Mesendoderm (in vitro differentiated cells): ENCODE measurements around the gene DMBX1.

ENCODE experiments used
- DNase-seq: peaks from one replicate; pipeline ENCODE4 v3.0.0; 2013
- H2AK5ac ChIP-seq: 2 replicates; pipeline ENCODE4 v1.6.1; 2013; ENCODE audit warnings: low read length, inconsistent platforms
- H2BK120ac ChIP-seq: 2 replicates; pipeline ENCODE4 v1.6.1; 2013; ENCODE audit warnings: low read depth, mild to moderate bottlenecking, low read length, moderate library complexity, mixed read lengths
- H2BK15ac ChIP-seq: replicated peaks from 2 replicates; pipeline ENCODE4 v1.6.1; 2013; ENCODE audit warnings: low read depth, mild to moderate bottlenecking, moderate library complexity
- H2BK5ac ChIP-seq: 2 replicates; pipeline ENCODE4 v1.6.1; 2013; ENCODE audit warnings: low read length, inconsistent platforms
- H3K18ac ChIP-seq: 2 replicates; pipeline ENCODE4 v1.6.1; 2013; ENCODE audit warnings: mild to moderate bottlenecking, low read length, mixed read lengths
- H3K23ac ChIP-seq: one replicate; pipeline ENCODE4 v1.6.1; 2013; ENCODE audit warnings: low read length
- H3K27ac ChIP-seq: 2 replicates; pipeline ENCODE4 v1.5.1; 2013; ENCODE audit warnings: low read depth, mild to moderate bottlenecking, inconsistent platforms, low read length, moderate library complexity
- H3K27me3 ChIP-seq: 2 replicates; pipeline ENCODE4 v1.6.1; 2013; ENCODE audit warnings: low read length, control low read depth, mild to moderate bottlenecking, inconsistent platforms; ENCODE audit not compliant: insufficient read depth, poor library complexity
- H3K36me3 ChIP-seq: 2 replicates; pipeline ENCODE4 v1.6.1; 2013; ENCODE audit warnings: low read length, inconsistent platforms; ENCODE audit not compliant: control insufficient read depth, insufficient read depth
- H3K4ac ChIP-seq: one replicate; pipeline ENCODE4 v1.6.1; 2013; ENCODE audit warnings: low read depth, mild to moderate bottlenecking, low read length, moderate library complexity
- H3K4me1 ChIP-seq: 2 replicates; pipeline ENCODE4 v1.6.1; 2013; ENCODE audit warnings: low read depth, low read length, inconsistent platforms; ENCODE audit not compliant: control insufficient read depth
- H3K4me2 ChIP-seq: 2 replicates; pipeline ENCODE4 v1.6.1; 2013; ENCODE audit warnings: low read length
- H3K4me3 ChIP-seq: 2 replicates; pipeline ENCODE4 v1.5.1; 2013; ENCODE audit warnings: mild to moderate bottlenecking, low read length
- H3K56ac ChIP-seq: one replicate; pipeline ENCODE4 v1.6.1; 2013; ENCODE audit warnings: low read length
- H3K79me1 ChIP-seq: 2 replicates; pipeline ENCODE4 v1.6.1; 2013; ENCODE audit warnings: low read length, inconsistent platforms
- H3K79me2 ChIP-seq: 2 replicates; pipeline ENCODE4 v1.6.1; 2013; ENCODE audit warnings: mild to moderate bottlenecking, low read length; ENCODE audit not compliant: control insufficient read depth, insufficient read depth
- H3K9ac ChIP-seq: 2 replicates; pipeline ENCODE4 v1.6.1; 2013; ENCODE audit warnings: low read length, inconsistent platforms
- H4K5ac ChIP-seq: one replicate; pipeline ENCODE4 v1.6.1; 2013; ENCODE audit warnings: low read length
- H4K8ac ChIP-seq: one replicate; pipeline ENCODE4 v1.6.1; 2013; ENCODE audit warnings: low read depth, mild to moderate bottlenecking, control low read depth, low read length, moderate library complexity
- WGBS: extraction: QIAGEN DNeasy Blood & Tissue Kit; methylation state at CpG from one replicate; pipeline ENCODE4 v1.1.7; 2013; ENCODE audit warnings: low lambda C conversion rate, missing lambda C conversion rate; ENCODE audit not compliant: insufficient coverage; ENCODE audit errors: extremely low coverage; 5-methylcytosine and 5-hydroxymethylcytosine counted together

The DMBX1 gene

GRCh38 chr1:46487818-46488218, 1.8 kb upstream of the DMBX1 start:
- Histone ChIP-seq H3K4me3 (no peak overlapping the region), H2BK15ac (no peak overlapping the region), H3K27me3 (peaks cover 75% of the 10 kb centered on the region), H3K9ac (no peak overlapping the region), H4K5ac (no peak overlapping the region), H3K4me1 (peaks cover 7% of the 10 kb centered on the region), H3K79me2 (no peaks in the 10 kb centered on the region), H2BK120ac (no peak overlapping the region), H3K27ac (no peak overlapping the region), H3K4me2 (no peak overlapping the region), H3K4ac (no peak overlapping the region), H4K8ac (no peak overlapping the region), H3K18ac (no peak overlapping the region), H3K23ac (no peak overlapping the region), H3K56ac (no peak overlapping the region), H2BK5ac (no peak overlapping the region), H3K79me1 (no peaks in the 10 kb centered on the region), H3K36me3 (no peaks in the 10 kb centered on the region), H2AK5ac (no peak overlapping the region)
- peak; percentile 75 for DNase-seq
- no CpG with 5 or more reads among the region's 7 CpGs for WGBS

GRCh38 chr1:46488343-46489168, 1.1 kb upstream of the DMBX1 start:
- H2BK120ac ChIP-seq: no peak overlapping the region
- no CpG with 5 or more reads among the region's 24 CpGs for whole genome bisulfite sequencing
- H3K4ac ChIP-seq: no peak overlapping the region
- H3K56ac ChIP-seq: no peak overlapping the region
- no peak overlapping the region for H3K27ac ChIP-seq
- no peak overlapping the region for H3K4me3 ChIP-seq
- H2BK5ac ChIP-seq: no peak overlapping the region
- peaks cover 79% of the 10 kb centered on the region for H3K27me3 ChIP-seq
- no peaks in the 10 kb centered on the region for H3K79me1 ChIP-seq
- H3K9ac ChIP-seq: no peak overlapping the region
- H3K18ac ChIP-seq: no peak overlapping the region
- no peak overlapping the region for H3K23ac ChIP-seq
- DNase-seq: no peak
- H3K4me1 ChIP-seq: peaks cover 7% of the 10 kb centered on the region
- no peak overlapping the region for H3K4me2 ChIP-seq
- H2BK15ac ChIP-seq: no peak overlapping the region
- no peaks in the 10 kb centered on the region for H3K79me2 ChIP-seq
- H4K8ac ChIP-seq: no peak overlapping the region
- no peak overlapping the region for H2AK5ac ChIP-seq
- H4K5ac ChIP-seq: no peak overlapping the region
- no peaks in the 10 kb centered on the region for H3K36me3 ChIP-seq

GRCh38 chr1:46489169-46489637, 433 bp upstream of the DMBX1 start:
- Histone ChIP-seq H2BK120ac (no peak overlapping the region), H3K79me2 (no peaks in the 10 kb centered on the region), H3K4me3 (no peak overlapping the region), H3K36me3 (no peaks in the 10 kb centered on the region), H3K9ac (no peak overlapping the region), H2BK15ac (no peak overlapping the region), H3K27ac (no peak overlapping the region), H4K8ac (no peak overlapping the region), H2AK5ac (no peak overlapping the region), H3K4me1 (peaks cover 7% of the 10 kb centered on the region), H3K56ac (no peak overlapping the region), H3K79me1 (no peaks in the 10 kb centered on the region), H2BK5ac (no peak overlapping the region), H4K5ac (no peak overlapping the region), H3K23ac (no peak overlapping the region), H3K4me2 (peak overlapping the region; percentile 13), H3K18ac (no peak overlapping the region), H3K27me3 (peaks cover 83% of the 10 kb centered on the region), H3K4ac (no peak overlapping the region)
- no peak for DNase-seq
- WGBS: no CpG with 5 or more reads among the region's 35 CpGs

- no peak overlapping the region for H2BK15ac ChIP-seq
- no peak overlapping the region for H2BK120ac ChIP-seq
- H3K27ac ChIP-seq: no peak overlapping the region
- no peak overlapping the region for H3K18ac ChIP-seq
- H3K23ac ChIP-seq: no peak overlapping the region
- no peaks in the 10 kb centered on the region for H3K79me2 ChIP-seq
- H3K36me3 ChIP-seq: no peaks in the 10 kb centered on the region
- no peak for DNase-seq
- H3K4me3 ChIP-seq: no peak overlapping the region
- peak overlapping the region; percentile 69 for H3K56ac ChIP-seq
- no peak overlapping the region for H4K5ac ChIP-seq
- H3K4me2 ChIP-seq: peak overlapping the region; percentile 81
- peaks cover 7% of the 10 kb centered on the region for H3K4me1 ChIP-seq
- H3K79me1 ChIP-seq: no peaks in the 10 kb centered on the region
- H4K8ac ChIP-seq: no peak overlapping the region
- peaks cover 85% of the 10 kb centered on the region for H3K27me3 ChIP-seq
- WGBS: no CpG with 5 or more reads among the region's 25 CpGs
- H2AK5ac ChIP-seq: no peak overlapping the region
- H3K9ac ChIP-seq: no peak overlapping the region
- H2BK5ac ChIP-seq: no peak overlapping the region
- no peak overlapping the region for H3K4ac ChIP-seq
Observed at GRCh38 chr1:46490406-46490655, 695 bp downstream of the DMBX1 start.

- Histone ChIP-seq H3K27ac (no peak overlapping the region), H3K56ac (peak overlapping the region; percentile 69), H2AK5ac (no peak overlapping the region), H3K4me2 (peak overlapping the region; percentile 23), H3K79me2 (no peaks in the 10 kb centered on the region), H3K4me1 (peaks cover 7% of the 10 kb centered on the region), H3K27me3 (peaks cover 84% of the 10 kb centered on the region), H2BK5ac (no peak overlapping the region), H2BK15ac (no peak overlapping the region), H3K36me3 (no peaks in the 10 kb centered on the region), H3K4ac (no peak overlapping the region), H4K8ac (no peak overlapping the region), H3K18ac (no peak overlapping the region), H3K9ac (peak overlapping the region; percentile 30), H4K5ac (no peak overlapping the region), H3K79me1 (no peaks in the 10 kb centered on the region), H2BK120ac (no peak overlapping the region), H3K23ac (no peak overlapping the region), H3K4me3 (no peak overlapping the region)
- DNase-seq: no peak
- WGBS: no CpG with 5 or more reads among the region's 50 CpGs
Observed at GRCh38 chr1:46490656-46491442, 1.2 kb downstream of the DMBX1 start.
